Globus pallidus (tissue), 1 donor: Measurements from ENCODE around the gene CST6.
"Not testable (repeated sequence)": the region's sequence is repeated elsewhere in the genome, so short reads cannot be mapped to it uniquely, and the experiment has no call there.

Experiments
- DNase-seq: peaks from one replicate; pipeline ENCODE4 v3.0.0-alpha.2; 2015; ENCODE audit warnings: low spot score

Gene CST6

DNA sequence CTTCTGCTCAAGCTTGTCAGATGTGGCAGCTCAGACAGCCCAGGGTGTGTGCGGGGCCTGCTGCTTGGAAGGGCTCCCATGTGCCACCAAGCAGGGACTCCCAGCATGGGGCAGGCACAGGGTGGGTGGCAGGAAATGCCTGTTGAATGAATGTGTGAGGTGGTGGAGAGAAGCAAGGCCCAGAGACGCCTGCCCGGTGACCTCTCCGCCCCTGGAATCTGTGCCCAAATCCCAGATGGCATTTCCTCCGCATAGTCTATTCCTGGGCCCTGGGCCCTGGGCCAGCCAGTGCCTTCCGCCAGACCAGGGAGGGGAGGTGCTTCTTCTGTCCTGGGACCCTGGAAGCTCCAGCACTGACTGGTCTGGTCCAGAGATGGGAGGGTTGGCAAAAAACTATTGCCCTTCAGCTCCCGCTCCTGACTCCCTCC is 3.7 kb downstream of the CST6 start:
- DNase-seq: no peak

DNA sequence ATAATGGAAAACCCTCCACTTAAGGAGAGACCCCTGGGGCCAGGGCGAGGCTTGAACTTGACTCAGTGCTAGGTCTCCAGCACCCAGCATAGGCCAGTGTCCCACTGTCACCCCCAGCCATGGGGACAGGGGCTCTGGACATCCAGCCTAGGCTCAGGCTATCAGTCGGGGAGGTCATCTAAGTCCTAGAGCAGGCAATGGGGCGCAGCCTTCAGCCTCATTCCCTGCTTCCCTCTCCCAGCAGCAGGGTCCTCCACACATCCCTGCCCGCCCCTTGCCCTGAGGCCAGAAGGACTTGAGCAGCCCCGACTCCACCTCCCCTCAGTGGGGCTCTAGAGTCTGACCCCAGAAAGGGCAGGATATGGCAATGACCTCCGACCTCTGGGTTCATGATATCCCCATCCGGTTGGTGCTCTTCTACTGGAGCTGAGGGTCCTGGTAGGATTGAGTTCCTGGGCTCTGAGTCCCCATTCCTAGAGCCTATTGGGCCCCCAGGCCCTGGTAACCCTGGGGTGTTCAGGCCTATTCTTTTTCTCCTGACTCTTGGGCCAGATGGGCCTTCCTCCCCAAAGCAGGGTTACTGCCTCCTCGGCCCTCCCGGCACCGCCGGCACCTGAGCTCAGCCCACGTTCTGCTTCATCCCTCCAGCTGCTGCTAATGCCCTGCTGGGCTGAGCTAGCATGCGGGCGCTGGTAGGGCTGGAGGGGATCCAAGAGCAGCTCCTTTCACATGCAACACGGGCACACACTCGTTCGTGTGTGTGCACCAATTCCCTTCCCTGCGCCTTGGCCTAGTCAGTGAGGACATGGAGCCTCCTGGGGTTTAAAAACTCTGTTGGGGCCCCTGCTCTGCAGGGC is 4.4 kb downstream of the CST6 start:
- DNase-seq: no peak

DNA sequence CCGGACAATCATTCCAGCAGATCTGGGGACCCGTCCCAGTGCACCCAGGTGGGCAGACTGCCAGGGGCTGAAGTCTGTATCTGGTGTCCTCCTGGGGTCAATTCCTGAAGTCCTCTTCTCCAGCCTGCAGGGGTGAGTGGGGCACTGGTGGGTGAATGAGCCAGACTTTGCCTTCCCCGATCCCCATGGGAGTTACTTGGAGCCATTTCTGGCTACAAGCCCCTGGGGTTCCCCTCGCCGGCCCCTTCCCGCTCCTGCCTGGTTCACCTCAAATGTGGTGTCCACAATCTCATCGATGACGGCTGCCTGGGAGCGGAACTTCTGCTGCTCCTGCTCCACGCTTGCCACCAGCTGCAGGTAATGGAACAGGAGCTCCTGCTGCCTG is 5.0 kb downstream of the CST6 start:
- no peak for DNase-seq

- no peak for DNase-seq
Observed at GRCh38 chr11:66017321-66017720, 5.5 kb downstream of the CST6 start.

DNA sequence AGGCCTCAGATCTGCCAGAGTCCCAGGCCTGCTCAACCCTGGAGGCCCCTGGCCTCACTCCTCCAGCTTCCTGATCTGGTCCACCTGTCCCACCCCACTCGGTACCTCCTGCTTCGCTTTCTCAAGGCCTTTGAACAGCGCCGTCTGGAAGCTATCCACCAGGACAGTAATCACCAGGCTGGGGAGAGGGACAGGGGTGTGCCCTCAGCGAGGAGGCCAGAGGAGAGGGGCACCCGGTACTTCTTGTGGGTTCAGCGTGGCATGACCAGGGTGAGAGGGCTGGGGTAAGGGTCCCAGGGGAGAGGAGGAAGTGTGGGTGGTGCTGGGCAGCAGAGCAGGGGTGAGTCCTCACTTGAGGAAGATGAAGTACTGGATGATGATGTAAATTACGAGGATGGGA is 8.4 kb downstream of the CST6 start:
- DNase-seq: no peak

DNA sequence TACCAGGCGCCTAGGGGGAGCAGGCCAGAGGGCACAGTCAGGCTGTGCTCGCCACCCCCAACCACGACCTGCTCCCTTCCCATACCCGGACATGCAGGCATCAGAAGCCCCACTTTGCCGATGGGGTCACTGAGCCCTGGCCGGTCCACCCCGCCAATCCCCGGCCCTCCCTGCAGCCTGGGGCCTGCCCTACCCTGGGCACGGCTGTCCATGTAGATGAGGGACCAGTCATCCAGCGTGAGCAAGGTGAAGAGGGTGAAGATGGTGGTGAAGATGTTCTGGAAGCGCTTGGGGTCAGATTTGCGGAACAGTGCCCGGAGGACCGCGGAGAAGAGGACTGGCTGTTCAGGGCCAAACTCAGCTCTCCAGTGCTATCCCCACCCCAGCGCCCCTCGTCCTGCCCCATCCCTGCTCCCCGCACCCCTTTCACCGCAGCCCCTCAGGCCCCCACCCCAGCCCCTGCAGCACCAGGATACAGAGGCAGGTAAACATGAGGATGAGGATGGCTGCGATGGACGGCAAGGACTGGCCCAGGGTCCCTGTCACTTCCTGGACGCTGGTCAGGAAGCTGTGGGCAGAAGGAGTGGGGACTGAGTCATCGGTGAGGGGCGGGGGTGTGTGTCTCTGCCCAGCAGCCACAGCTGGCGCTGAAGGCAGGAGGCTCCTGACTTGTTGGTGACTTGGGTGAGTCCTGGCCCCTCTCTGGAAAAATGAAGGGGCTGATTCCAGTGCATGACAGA is 9.0 kb downstream of the CST6 start:
- DNase-seq: no peak

DNA sequence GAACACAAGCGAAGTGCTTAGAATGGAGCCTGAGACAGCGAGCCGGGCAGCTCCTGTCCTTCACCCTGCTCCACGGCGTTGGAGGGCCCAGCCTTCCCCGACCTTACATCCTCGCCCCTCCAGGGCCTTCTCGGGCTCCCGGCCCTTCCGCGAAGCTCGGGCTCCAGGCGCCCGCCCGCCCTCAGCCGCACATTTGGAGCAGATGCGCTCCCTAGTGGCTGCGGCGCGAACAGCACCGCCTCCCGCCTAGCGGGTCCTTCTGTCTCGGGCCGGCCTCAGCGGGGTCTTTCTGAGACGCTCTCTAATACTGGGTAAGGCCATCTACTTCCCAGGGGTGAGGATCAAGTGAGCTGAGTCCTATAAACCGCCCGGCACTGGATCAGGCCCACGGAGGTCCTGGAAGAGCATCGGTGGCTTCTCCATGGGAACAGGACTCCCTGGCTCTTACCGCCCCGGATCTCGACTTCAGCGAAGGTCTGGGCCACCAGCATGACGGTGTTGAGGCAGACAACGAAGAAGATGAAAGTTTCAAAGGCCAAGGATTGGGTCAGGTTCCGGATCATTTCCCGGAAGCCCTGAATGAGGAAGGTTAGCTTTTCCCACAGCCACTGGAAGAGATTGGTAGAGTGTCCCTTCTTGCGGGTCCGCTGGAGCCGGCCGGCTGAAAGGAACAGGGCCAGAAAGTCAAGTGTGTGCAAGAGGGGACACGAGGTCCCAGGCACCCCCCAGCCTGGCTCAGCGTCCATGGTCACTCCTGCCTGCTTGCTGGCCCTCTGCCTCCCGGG is 10.8 kb downstream of the CST6 start:
- peak; percentile 16 for DNase-seq

GRCh38 chr11:66023186-66023440 is 11.3 kb downstream of the CST6 start:
- not testable (repeated sequence) for DNase-seq

DNA sequence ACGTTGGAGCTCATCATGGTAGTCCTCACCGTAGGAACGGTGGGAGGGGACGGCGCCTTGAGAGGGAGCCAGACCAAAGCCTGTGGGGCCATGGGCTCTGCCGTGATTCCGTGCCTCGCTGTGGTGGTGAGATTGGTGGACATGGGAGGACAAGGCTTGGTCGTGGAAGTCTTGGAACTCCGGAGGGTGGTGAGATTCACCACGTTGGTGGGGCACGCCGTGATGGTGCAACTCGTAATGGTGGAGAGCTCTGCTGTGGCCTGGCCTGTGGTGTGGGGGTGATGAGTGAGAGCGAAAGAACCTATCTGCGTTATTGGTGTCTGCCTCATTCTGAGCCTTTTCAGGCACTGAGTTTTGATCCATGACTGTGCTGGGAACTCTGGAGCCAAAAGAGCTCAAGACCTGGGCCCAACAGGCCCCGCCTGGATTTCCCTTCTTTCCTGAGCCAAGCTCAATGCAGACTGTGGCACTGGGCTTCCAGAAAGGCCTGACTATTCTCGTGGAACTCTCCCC is 14.3 kb downstream of the CST6 start, which contains the start of gene CATSPER1:
Gene CATSPER1, minus strand, starts transcription at position 463 of the 513 bp plus-strand sequence. Its CDS starts 100 bp downstream, at position 363.
- no peak for DNase-seq

DNA sequence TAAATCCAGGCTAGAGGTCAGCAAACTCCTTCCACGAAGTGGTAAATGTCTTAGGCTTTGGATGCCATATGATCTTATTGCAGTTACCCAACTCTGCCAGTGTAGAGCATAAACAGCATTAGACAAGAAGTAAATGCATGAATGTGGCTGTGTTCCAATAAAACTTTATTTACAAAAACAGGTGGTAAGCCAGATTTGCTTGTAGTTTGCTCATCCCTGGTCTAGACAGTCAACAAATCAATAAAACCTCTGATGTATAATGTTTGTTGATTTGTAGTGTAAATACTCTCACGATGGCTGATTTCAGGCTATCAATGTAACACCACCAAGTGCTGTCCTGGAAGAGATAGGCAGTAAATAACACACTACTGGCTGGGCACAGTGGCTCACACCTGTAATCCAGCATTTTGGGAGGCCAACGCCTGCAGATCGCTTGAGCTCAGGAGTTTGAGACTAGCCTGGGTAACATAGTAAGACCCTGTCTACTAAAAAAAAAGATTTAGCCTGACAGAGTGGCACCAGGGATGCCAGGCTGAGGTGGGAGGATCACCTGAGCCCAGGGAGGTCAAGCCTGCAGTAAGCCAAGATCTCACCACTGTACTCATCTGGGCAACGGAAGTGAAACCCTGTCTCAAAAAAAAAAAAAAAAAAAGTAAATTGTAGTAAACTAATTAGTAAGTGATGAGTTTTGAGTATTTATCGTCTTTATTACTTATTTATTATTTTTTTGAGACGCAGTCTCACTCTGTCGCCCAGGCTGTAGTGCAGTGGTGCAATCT is 21.3 kb downstream of the CST6 start:
- no peak for DNase-seq

- DNase-seq: no peak
Observed at GRCh38 chr11:66035653-66036333, 24.0 kb downstream of the CST6 start.

- DNase-seq: no peak
Observed at GRCh38 chr11:66036334-66036710, 24.5 kb downstream of the CST6 start.

GRCh38 chr11:66037327-66037726 is 25.5 kb downstream of the CST6 start:
- DNase-seq: no peak

- no peak for DNase-seq
Observed at GRCh38 chr11:66039765-66040164, 28.0 kb downstream of the CST6 start.

DNA sequence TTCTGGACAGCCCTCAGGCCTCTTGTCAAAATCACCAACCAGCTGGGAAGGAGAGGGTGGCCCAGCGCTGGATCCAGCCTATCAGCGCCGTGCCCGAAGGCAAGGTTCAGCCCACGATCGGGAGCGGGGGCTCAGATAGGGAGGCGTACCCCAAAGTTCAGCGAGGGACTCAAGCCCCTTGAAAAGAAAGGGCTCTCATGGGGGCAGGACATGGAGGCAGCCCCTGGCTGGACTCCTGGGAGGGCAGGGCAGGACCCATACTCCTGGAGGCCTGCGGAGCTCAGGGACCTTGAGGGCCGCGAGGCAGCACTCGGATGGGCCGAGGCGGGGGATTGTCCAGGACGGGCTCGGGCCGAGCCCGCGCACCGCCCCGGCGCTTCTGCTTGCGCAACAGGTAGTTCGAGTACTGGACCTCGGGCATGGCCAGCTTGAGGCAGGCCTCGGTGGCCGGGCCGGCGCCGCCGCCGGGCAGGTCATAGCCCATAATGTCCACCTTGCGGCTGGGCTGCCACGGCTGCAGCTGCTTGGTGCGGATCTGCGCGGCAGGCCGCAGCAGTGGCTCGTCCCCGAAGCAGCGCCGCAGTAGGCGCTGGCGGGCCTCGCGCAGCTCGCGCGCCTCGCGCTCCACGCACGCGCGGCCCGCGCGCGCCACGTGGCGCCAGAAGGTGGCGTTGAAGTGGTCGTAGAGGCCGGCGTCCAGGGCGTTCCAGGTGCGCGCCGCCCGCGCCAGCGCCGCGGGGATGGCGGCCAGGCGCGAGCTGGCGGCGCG is 30.6 kb downstream of the CST6 start:
- DNase-seq: no peak

DNA sequence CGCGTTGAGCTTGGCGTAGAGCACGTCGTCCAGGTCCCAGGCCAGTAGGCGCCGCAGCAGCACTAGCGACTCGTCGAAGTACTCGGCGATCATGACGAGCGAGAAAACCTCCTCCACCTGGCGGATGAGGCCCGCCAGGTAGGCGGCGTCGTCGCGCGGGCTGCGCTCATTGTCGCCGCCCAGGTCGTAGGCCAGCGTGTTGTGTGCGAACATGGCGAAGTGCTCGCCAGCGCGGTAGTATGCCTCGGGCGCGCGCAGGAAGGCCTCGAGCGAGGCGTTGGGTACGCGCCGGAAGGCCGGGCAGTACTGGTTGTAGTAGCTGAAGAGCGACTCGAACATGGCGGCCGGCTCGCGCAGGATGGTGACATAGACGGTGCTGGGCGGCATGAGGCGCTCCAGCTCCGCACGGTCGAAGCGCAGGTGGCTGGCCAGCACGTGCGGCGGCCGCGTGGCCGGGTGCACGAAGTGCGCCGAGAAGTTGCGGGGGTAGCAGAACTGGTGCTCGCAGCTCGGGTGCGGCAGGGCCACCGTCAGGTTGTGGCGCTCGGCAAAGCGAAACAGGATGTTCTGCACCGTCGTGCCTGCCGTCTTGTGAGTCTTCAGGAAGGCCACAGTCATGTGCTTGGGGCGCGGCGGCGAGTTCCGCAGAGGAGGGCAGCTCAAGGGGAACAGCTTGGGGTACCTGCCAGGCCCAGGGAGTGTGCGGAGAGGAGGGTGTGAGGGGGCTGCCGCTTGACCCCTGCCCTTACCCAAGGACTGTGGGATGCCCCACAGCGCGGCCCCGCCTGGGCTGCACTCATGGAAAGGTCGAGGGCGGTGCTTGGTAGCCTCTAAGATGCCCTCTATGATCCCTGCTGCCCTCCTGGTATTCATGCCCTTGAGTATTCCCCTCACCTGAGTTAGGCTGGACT is 31.4 kb downstream of the CST6 start:
- DNase-seq: no peak

- no peak for DNase-seq
Observed at GRCh38 chr11:66044757-66045156, 32.9 kb downstream of the CST6 start.

- DNase-seq: peak; percentile 75
Observed at GRCh38 chr11:66045177-66045639, 33.4 kb downstream of the CST6 start.

GRCh38 chr11:66046901-66047300 is 35.1 kb downstream of the CST6 start:
- no peak for DNase-seq
